Fibroblast of the aortic adventitia (primary cell): Measurements from ENCODE around the gene CELA2B. TPM values are rescaled to one million over a fixed set of nuclear protein-coding genes. Genes with fewer than 3 reads are reported as not detected.

ENCODE experiments used
- DNase-seq: peaks from one replicate; pipeline ENCODE4 v3.0.0-alpha.2; 2010; ENCODE audit warnings: low read depth
- H3K4me3 ChIP-seq: 2 replicates; pipeline ENCODE4 v1.5.1; 2011; ENCODE audit warnings: low read depth, mild to moderate bottlenecking, control low read depth, low read length, moderate library complexity
- CTCF ChIP-seq: IDR thresholded peaks from 2 replicates; pipeline ENCODE4 v1.5.1; 2011; ENCODE audit warnings: mild to moderate bottlenecking, low read length, control low read depth, inconsistent platforms; ENCODE audit not compliant: insufficient read depth
- total RNA-seq: library from RNA; depleted of rRNA; stranded (reverse); fragments of >200 nt; gene quantifications from 2 replicates; pipeline ENCODE4 v1.2.3, GENCODE V29; 2012; ENCODE audit warnings: low replicate concordance

Gene CELA2B
- total RNA-seq, 1 donor: not detected

GRCh38 chr1:15500184-15501178 is 24.6 kb downstream of the CELA2B start:
- H3K4me3 ChIP-seq: no peak overlapping the region
- TF ChIP-seq CTCF: no peak
- no peak for DNase-seq

GRCh38 chr1:15501208-15502032 is 25.5 kb downstream of the CELA2B start:
- TF ChIP-seq CTCF: peak; percentile 69
- DNase-seq: peak; percentile 40
- H3K4me3 ChIP-seq: no peak overlapping the region

GRCh38 chr1:15504436-15504835 is 28.5 kb downstream of the CELA2B start:
- no peak for TF ChIP-seq CTCF
- no peak overlapping the region for H3K4me3 ChIP-seq
- no peak for DNase-seq

GRCh38 chr1:15506831-15507230 is 30.9 kb downstream of the CELA2B start:
- H3K4me3 ChIP-seq: no peak overlapping the region
- TF ChIP-seq CTCF: no peak
- no peak for DNase-seq

- no peak for TF ChIP-seq CTCF
- no peak overlapping the region for H3K4me3 ChIP-seq
- DNase-seq: no peak
These were observed 31.4 kb downstream of the CELA2B start for GRCh38 chr1:15507278-15507677.

GRCh38 chr1:15508700-15509487 is 33.0 kb downstream of the CELA2B start:
- no peak for DNase-seq
- H3K4me3 ChIP-seq: no peak overlapping the region
- no peak for TF ChIP-seq CTCF
